DOHH2 (cell line): ENCODE measurements around the gene DCLK3.

Source experiments
- EZH2phosphoT487 ChIP-seq: fragments of 200-600 bp; sonication (generic); IDR thresholded peaks from 2 replicates; pipeline ENCODE4 v1.6.1; 2017; ENCODE audit warnings: borderline replicate concordance, mild to moderate bottlenecking, antibody characterized with exemption, low read length, moderate library complexity, mixed read lengths
- TF ChIP-seq, protein P1 (sequence below): fragments of 200-600 bp; sonication (generic); IDR thresholded peaks from one replicate; pipeline ENCODE4 v1.5.1; 2014; ENCODE audit warnings: antibody characterized with exemption, mild to moderate bottlenecking, low read depth, low read length; ENCODE audit not compliant: poor library complexity, severe bottlenecking

DNA sequence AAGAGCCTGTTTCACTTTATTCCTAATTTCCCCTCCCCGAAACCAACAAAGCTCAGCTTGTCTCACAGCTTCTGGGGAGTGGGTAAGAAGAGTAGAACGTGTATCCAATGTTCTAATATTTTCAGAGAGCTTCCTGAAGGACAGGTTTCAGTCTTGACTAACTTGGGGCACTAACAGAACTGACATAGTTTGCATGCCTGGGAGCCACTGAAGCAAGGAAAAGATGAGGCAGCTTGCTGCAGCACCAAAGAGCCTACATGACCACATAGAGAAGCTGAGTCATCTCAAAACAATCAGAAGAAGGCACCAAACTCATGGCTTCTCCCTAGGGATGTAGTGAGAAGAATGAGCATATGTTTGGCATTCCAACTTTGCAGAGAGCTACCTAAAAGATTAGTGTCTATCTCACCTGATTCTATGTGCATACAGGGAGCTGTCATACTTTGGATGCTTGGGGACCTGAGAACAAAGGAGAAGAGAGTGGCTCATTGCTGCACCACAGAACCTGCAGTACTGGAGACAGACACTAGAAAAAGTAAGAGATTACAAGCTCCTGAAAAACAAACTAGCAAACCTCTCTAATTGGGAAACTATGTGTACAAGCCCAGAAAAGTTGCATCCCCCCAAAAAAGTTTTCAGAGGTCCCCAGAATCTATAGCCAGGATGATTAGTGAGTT lies 86.9 kb downstream of the DCLK3 start:
- TF ChIP-seq, protein P1, sequence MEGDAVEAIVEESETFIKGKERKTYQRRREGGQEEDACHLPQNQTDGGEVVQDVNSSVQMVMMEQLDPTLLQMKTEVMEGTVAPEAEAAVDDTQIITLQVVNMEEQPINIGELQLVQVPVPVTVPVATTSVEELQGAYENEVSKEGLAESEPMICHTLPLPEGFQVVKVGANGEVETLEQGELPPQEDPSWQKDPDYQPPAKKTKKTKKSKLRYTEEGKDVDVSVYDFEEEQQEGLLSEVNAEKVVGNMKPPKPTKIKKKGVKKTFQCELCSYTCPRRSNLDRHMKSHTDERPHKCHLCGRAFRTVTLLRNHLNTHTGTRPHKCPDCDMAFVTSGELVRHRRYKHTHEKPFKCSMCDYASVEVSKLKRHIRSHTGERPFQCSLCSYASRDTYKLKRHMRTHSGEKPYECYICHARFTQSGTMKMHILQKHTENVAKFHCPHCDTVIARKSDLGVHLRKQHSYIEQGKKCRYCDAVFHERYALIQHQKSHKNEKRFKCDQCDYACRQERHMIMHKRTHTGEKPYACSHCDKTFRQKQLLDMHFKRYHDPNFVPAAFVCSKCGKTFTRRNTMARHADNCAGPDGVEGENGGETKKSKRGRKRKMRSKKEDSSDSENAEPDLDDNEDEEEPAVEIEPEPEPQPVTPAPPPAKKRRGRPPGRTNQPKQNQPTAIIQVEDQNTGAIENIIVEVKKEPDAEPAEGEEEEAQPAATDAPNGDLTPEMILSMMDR: no peak
- no peak for TF ChIP-seq EZH2phosphoT487
